Vagina (tissue), 2 donors: ENCODE data around the gene NCBP1.

Source experiments
- POLR2A ChIP-seq, 2 donors: fragments of 450-650 bp; IDR thresholded peaks; one replicate each; pipeline ENCODE4 v1.6.1; 2017; ENCODE audit warnings: antibody characterized with exemption in 2 of 2, mild to moderate bottlenecking in 2 of 2, moderate library complexity in 2 of 2
- POLR2AphosphoS5 ChIP-seq, 2 donors: sonication (generic); formaldehyde crosslinking; IDR thresholded peaks; one replicate each; pipeline ENCODE4 v1.9.0; 2017; ENCODE audit warnings: antibody characterized with exemption in 2 of 2, mild to moderate bottlenecking in 2 of 2, low read depth in 1 of 2; ENCODE audit not compliant: insufficient read depth in 1 of 2
- TF ChIP-seq, protein P1 (sequence below), 3 experiments: fragments of 450-650 bp in 2 of 3; fragments of 200-600 bp in 1 of 3; sonication (generic) in 1 of 3; IDR thresholded peaks; one replicate each; pipeline ENCODE4 v1.5.1; 2017 to 2019; ENCODE audit warnings: antibody characterized with exemption in 3 of 3, mild to moderate bottlenecking in 2 of 3, moderate library complexity in 2 of 3

DNA sequence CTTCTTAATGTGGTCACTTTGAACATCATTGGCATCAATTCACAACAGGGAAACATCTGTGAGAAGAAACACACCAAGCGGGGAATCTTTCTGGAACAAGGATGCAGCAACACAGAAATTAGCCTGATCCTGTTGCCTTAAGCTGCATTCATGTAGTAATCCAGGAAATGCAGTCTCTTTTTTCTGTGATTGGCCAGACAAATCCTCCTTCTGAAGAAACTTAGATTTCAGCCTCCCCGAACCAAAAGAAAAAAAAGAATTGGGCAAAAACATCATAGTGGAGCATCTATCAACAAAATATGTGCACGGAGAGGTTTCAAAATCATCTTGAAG lies 70.7 kb downstream of the NCBP1 start:
- no peak for TF ChIP-seq POLR2A (IDR thresholded peaks at IDR 0.05)
- no peak for TF ChIP-seq POLR2AphosphoS5 (IDR thresholded peaks at IDR 0.05; ENCODE audit: insufficient read depth in 1 of 2, low read depth in 1 of 2)
- TF ChIP-seq, protein P1, sequence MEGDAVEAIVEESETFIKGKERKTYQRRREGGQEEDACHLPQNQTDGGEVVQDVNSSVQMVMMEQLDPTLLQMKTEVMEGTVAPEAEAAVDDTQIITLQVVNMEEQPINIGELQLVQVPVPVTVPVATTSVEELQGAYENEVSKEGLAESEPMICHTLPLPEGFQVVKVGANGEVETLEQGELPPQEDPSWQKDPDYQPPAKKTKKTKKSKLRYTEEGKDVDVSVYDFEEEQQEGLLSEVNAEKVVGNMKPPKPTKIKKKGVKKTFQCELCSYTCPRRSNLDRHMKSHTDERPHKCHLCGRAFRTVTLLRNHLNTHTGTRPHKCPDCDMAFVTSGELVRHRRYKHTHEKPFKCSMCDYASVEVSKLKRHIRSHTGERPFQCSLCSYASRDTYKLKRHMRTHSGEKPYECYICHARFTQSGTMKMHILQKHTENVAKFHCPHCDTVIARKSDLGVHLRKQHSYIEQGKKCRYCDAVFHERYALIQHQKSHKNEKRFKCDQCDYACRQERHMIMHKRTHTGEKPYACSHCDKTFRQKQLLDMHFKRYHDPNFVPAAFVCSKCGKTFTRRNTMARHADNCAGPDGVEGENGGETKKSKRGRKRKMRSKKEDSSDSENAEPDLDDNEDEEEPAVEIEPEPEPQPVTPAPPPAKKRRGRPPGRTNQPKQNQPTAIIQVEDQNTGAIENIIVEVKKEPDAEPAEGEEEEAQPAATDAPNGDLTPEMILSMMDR (IDR thresholded peaks at IDR 0.05): no peak
